ENCODE data around the gene COBLL1. TPM values are rescaled to one million over a fixed set of nuclear protein-coding genes. Genes with fewer than 3 reads are reported as not detected.

The COBLL1 gene
- total RNA-seq, 1 experiment from 2014 or later: 5.9 TPM

DNA sequence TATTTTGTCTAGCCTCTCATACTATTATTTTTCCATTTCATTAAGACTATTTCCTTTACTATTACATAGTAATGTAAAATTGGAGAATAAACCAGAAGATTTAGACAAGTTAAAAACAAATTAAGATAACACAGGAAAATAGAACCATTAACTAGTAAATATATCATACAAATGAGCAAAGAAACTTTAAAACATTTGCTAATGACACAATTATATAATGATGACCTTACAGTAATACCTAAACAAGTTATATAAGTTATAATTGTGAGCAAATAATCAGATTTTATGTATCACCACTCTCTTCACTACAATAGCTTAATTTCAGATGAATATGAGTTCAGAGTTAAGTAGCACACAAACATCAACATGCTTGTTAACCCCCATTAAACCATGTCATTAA, 147.8 kb downstream of the COBLL1 start:
- H4K20me1 ChIP-seq (ENCODE audit: control insufficient read depth, insufficient read depth, insufficient read length): no peaks in the 10 kb centered on the region
- no peak overlapping the region for H4K91ac ChIP-seq (ENCODE audit: insufficient read length, low read depth, low read length)
- no peak overlapping the region for H3T11ph ChIP-seq (ENCODE audit: low read length)
- H4K5ac ChIP-seq (ENCODE audit: insufficient read length, low read depth, low read length): no peak overlapping the region
- peaks cover 0 to 3% of the 10 kb centered on the region in 2 experiments; a peak in 1 of 4 replicates for H3K4me1 Mint-ChIP-seq
- no peak overlapping the region for H3K14ac ChIP-seq (ENCODE audit: insufficient read depth, low read length)
- no peaks in the 10 kb centered on the region for H3K27me3 ChIP-seq (ENCODE audit: insufficient read depth, low read length)
- no peak overlapping the region for H2BK120ac ChIP-seq (ENCODE audit: low read depth, low read length, poor library complexity, severe bottlenecking)
- no peak overlapping the region for H3K4me3 Mint-ChIP-seq
- no peak overlapping the region for H3K4me2 ChIP-seq (ENCODE audit: insufficient read depth, insufficient read length, low read length)
- no peak overlapping the region for H3K18ac ChIP-seq (ENCODE audit: insufficient read length, low read depth, low read length)
- no peak for DNase-seq
- H3K27ac ChIP-seq (ENCODE audit: insufficient read length, low read depth, low read length): no peak overlapping the region
- TF ChIP-seq, protein P1, sequence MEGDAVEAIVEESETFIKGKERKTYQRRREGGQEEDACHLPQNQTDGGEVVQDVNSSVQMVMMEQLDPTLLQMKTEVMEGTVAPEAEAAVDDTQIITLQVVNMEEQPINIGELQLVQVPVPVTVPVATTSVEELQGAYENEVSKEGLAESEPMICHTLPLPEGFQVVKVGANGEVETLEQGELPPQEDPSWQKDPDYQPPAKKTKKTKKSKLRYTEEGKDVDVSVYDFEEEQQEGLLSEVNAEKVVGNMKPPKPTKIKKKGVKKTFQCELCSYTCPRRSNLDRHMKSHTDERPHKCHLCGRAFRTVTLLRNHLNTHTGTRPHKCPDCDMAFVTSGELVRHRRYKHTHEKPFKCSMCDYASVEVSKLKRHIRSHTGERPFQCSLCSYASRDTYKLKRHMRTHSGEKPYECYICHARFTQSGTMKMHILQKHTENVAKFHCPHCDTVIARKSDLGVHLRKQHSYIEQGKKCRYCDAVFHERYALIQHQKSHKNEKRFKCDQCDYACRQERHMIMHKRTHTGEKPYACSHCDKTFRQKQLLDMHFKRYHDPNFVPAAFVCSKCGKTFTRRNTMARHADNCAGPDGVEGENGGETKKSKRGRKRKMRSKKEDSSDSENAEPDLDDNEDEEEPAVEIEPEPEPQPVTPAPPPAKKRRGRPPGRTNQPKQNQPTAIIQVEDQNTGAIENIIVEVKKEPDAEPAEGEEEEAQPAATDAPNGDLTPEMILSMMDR (conservative IDR thresholded peaks at IDR 0.05): no peak
- no peak overlapping the region for H2BK5ac ChIP-seq (ENCODE audit: insufficient read length, low read length)
- no peak overlapping the region for H3K9ac ChIP-seq (ENCODE audit: extremely low read depth, insufficient read length, low read length)
- no peak overlapping the region for H2BK20ac ChIP-seq (ENCODE audit: low read depth, low read length, poor library complexity, severe bottlenecking)
- no peak overlapping the region for H3K23ac ChIP-seq (ENCODE audit: insufficient read length, low read depth, low read length)
- no peak overlapping the region for H3K4ac ChIP-seq (ENCODE audit: low read depth, low read length)
- no peaks in the 10 kb centered on the region for H3K36me3 Mint-ChIP-seq (ENCODE audit: insufficient read depth in 1 of 3, low read depth in 3 of 3)
- no peaks in the 10 kb centered on the region for H3K79me2 ChIP-seq (ENCODE audit: insufficient read depth, low read length)
- H3K4me1 ChIP-seq (ENCODE audit: insufficient read depth, low read length): no peaks in the 10 kb centered on the region
- H2BK12ac ChIP-seq (ENCODE audit: insufficient read length, low read depth, low read length): no peak overlapping the region
- no peak overlapping the region for H3K56ac ChIP-seq (ENCODE audit: insufficient read length, low read depth, low read length)
- H3K27me3 Mint-ChIP-seq (ENCODE audit: low read depth): no peaks in the 10 kb centered on the region
- H2AFZ ChIP-seq (ENCODE audit: low read length): no peak overlapping the region
- no peak overlapping the region for H4K8ac ChIP-seq (replicated peaks; ENCODE audit: insufficient read length, low read depth, low read length)
- no peaks in the 10 kb centered on the region for H3K23me2 ChIP-seq (ENCODE audit: insufficient read length, low read depth, low read length, poor library complexity, severe bottlenecking)
- no peak overlapping the region for H3K27ac Mint-ChIP-seq
- H2AK5ac ChIP-seq (ENCODE audit: insufficient read length, low read length): no peak overlapping the region
- H3K9me3 ChIP-seq (ENCODE audit: control insufficient read depth, low read depth, low read length): no peaks in the 10 kb centered on the region
- H3K79me1 ChIP-seq (ENCODE audit: insufficient read depth, low read depth, low read length, poor library complexity, severe bottlenecking): no peaks in the 10 kb centered on the region
- H2BK15ac ChIP-seq (ENCODE audit: low read depth, low read length): no peak overlapping the region
- no peaks in the 10 kb centered on the region for H3K9me3 Mint-ChIP-seq
